ENCODE measurements around the gene ATP13A3. TPM values are rescaled to one million over a fixed set of nuclear protein-coding genes. Genes with fewer than 3 reads are reported as not detected.

ATP13A3 gene
- total and polyA plus RNA-seq, 2 of the 4 experiments (the other 2 are of a cell fraction): 48.1 to 154 TPM

- Histone ChIP-seq H2BK20ac (ENCODE audit: low read depth, low read length) (peak overlapping the region; percentile 75; the same call in 1 of the 2 replicates), H2BK5ac (ENCODE audit: low read depth, low read length, poor library complexity, severe bottlenecking) (peak overlapping the region; percentile 11), H3K23ac (ENCODE audit: low read depth, low read length) (no peak overlapping the region), H3K4me3 (ENCODE audit: insufficient read depth, low read depth, low read length) (no peak overlapping the region), H3K18ac (ENCODE audit: low read depth, low read length) (peak overlapping the region; percentile 4; the same call in 1 of the 2 replicates), H3K14ac (replicated peaks; ENCODE audit: low read depth, low read length) (peak overlapping the region; percentile 20), H3K4me1 (ENCODE audit: control insufficient read depth, insufficient read depth, low read length) (peaks cover 15% of the 10 kb centered on the region), H4K8ac (ENCODE audit: low read depth in 2 of 2, low read length in 2 of 2) (peak overlapping the region; percentile 49 to 86; a peak in 3 of 4 replicates), H3K56ac (ENCODE audit: extremely low read depth, insufficient read depth, low read length) (no peak overlapping the region), H3K9me1 (ENCODE audit: insufficient read depth, low read length) (peaks cover 7% of the 10 kb centered on the region), H2AFZ (replicated peaks; ENCODE audit: low read length, poor library complexity) (no peak overlapping the region), H3K36me3 (ENCODE audit: control insufficient read depth, insufficient read depth, low read length) (no peaks in the 10 kb centered on the region), H2AK9ac (replicated peaks; ENCODE audit: low read depth, low read length, poor library complexity) (no peak overlapping the region), H4K5ac (ENCODE audit: low read depth, low read length) (no peak overlapping the region; the same call in 1 of the 2 replicates), H2BK120ac (ENCODE audit: low read depth, low read length) (peak overlapping the region; percentile 88), H3K9me3 (ENCODE audit: control insufficient read depth, insufficient read depth, low read length) (no peaks in the 10 kb centered on the region), H2AK5ac (ENCODE audit: low read depth, low read length) (peak overlapping the region; percentile 94), H3K27ac (ENCODE audit: insufficient read depth, low read length) (peak overlapping the region; percentile 1; the same call in 1 of the 2 replicates), H4K20me1 (ENCODE audit: insufficient read depth, low read length) (no peaks in the 10 kb centered on the region), H3K27me3 (ENCODE audit: control insufficient read depth, insufficient read depth, low read length) (no peaks in the 10 kb centered on the region), H3K4ac (ENCODE audit: low read depth, low read length) (peak overlapping the region; percentile 88), H3K79me1 (ENCODE audit: low read depth in 1 of 2, low read length in 2 of 2) (peaks cover 0 to 4% of the 10 kb centered on the region in 2 experiments; a peak in 2 of 4 replicates), H3K9ac (ENCODE audit: low read depth, low read length) (no peak overlapping the region), H4K91ac (ENCODE audit: insufficient read depth, low read depth, low read length) (peak overlapping the region; percentile 66; the same call in 1 of the 2 replicates), H2BK15ac (ENCODE audit: low read depth, low read length) (peak overlapping the region; percentile 86; the same call in 1 of the 3 replicates), H3K4me2 (ENCODE audit: low read depth, low read length) (no peak overlapping the region)
- in situ Hi-C loops (cut with MboI; ENCODE audit: low sequenced_read_pairs): no loop called here
- CTCF ChIA-PET: no interaction called here
- dilution Hi-C loops (cut with HindIII; ENCODE audit: low sequenced_read_pairs, unreplicated experiment): no loop called here
- TF ChIP-seq CEBPB (IDR thresholded peaks at IDR 0.05; ENCODE audit: low read depth, low read length) (peak; percentile 66; the same call in 1 of the 2 replicates), SMC3 (IDR thresholded peaks at IDR 0.05; ENCODE audit: low read depth, low read length) (no peak), USF2 (IDR thresholded peaks at IDR 0.05; ENCODE audit: low read depth, low read length) (no peak), POLR2A (IDR thresholded peaks at IDR 0.05; ENCODE audit: low read depth, low read length) (no peak)
- DNase-seq: peak; percentile 82
- POLR2A ChIA-PET (ENCODE audit: unreplicated experiment): no interaction called here
- intact Hi-C loops (cut with micrococcal nuclease): loop anchor here (2.0 kb wide), 1 partner anchor 14 kb away; no protein-coding TSS in a partner anchor
- no TSS peak for BruUV-seq (replicated peaks)
- ATAC-seq (ENCODE audit: low read depth): peak; percentile 60
- no CpG with 5 or more reads among the region's 2 CpGs for WGBS, 2 experiments (ENCODE audit: extremely low coverage in 2 of 2, insufficient read length in 1 of 2)
Observed at GRCh38 chr3:194518652-194519051, 31.9 kb upstream of the ATP13A3 start.

Measured in IMR-90 (cell line).